AG10803 (cell line): ENCODE data around the gene RAB29.

Experiments used
- DNase-seq: peaks from one replicate; pipeline ENCODE4 v3.0.0; 2010; ENCODE audit warnings: low read depth
- H3K4me3 ChIP-seq: 2 replicates; pipeline ENCODE4 v1.5.1; 2011; ENCODE audit warnings: mild to moderate bottlenecking, low read length, control low read depth
- CTCF ChIP-seq: conservative IDR thresholded peaks from 2 replicates; pipeline ENCODE4 v1.5.1; 2011; ENCODE audit warnings: mild to moderate bottlenecking, low read length, control low read depth, inconsistent platforms

RAB29 gene

GRCh38 chr1:205805082-205805711 is 29.9 kb upstream of the RAB29 start:
- DNase-seq = no peak
- TF ChIP-seq CTCF = no peak
- no peak overlapping the region for H3K4me3 ChIP-seq

DNA sequence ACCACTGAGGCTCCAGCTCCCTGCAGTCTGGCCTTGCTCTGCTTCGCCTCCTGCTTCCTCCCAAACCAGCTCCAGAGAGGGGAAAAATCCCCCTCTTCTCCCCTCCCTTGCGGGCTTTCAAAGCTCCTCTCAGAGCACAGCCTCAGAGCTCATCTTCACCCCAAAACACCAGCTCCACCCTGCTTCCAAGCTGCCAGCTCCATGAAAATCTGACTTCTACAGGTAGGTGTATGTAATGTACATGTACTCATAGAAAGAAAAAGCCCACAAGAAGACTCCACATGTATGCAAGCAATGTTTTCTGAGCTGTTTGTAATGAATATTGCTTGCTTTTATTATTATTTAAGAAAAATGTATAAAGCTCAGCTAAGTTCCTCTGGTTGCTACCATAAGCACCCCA is 29.3 kb upstream of the RAB29 start:
- no peak for DNase-seq
- TF ChIP-seq CTCF = no peak
- H3K4me3 ChIP-seq = no peak overlapping the region

- no peak for TF ChIP-seq CTCF
- no peak for DNase-seq
- no peak overlapping the region for H3K4me3 ChIP-seq
These were observed 28.7 kb upstream of the RAB29 start for GRCh38 chr1:205803986-205804385.

GRCh38 chr1:205802060-205802459 is 26.8 kb upstream of the RAB29 start:
- H3K4me3 ChIP-seq = no peak overlapping the region
- DNase-seq = no peak
- no peak for TF ChIP-seq CTCF

GRCh38 chr1:205800981-205801703 is 25.9 kb upstream of the RAB29 start:
- TF ChIP-seq CTCF = no peak
- H3K4me3 ChIP-seq = no peak overlapping the region
- no peak for DNase-seq

- no peak for TF ChIP-seq CTCF
- no peak overlapping the region for H3K4me3 ChIP-seq
- no peak for DNase-seq
These were observed 25.1 kb upstream of the RAB29 start for GRCh38 chr1:205800427-205800826.

DNA sequence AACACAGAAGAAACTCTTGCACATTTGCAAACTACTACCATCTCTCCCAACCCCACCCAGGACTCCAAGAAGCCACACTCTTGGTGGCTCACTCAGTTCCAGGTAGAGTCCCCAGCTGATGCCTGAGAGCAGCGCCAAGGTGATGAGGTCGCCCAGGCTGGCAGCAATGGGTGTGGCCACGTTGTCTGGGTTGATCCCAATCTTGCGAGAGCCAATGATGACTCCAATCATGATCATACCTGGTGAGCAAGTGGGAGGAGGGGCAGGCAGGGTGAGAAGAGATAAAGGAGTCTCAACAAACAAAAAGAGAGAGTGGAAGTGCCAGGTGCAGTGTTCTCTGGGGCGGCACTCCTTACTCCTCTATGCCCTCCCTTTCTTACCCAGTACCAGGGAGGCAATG is 23.3 kb upstream of the RAB29 start:
- TF ChIP-seq CTCF = no peak
- DNase-seq = no peak
- no peak overlapping the region for H3K4me3 ChIP-seq
